HG02623 (cell line): ENCODE results near the gene DMRTA2.
"Not testable (repeated sequence)": the region's sequence is repeated elsewhere in the genome, so short reads cannot be mapped to it uniquely, and the experiment has no call there.

ENCODE experiments used
- ATAC-seq: cut with Tn5 transposase; IDR thresholded peaks from one replicate; pipeline ENCODE4 v1.9.1; 2021; ENCODE audit warnings: moderate library complexity; ENCODE audit not compliant: unreplicated experiment

DMRTA2 gene

GRCh38 chr1:50393522-50394120 lies 29.6 kb downstream of the DMRTA2 start:
- ATAC-seq: no peak

GRCh38 chr1:50381551-50381950 lies 41.7 kb downstream of the DMRTA2 start:
- not testable (repeated sequence) for ATAC-seq

GRCh38 chr1:50378770-50379169 lies 44.5 kb downstream of the DMRTA2 start:
- ATAC-seq: no peak

GRCh38 chr1:50373532-50373931 lies 49.7 kb downstream of the DMRTA2 start:
- no peak for ATAC-seq

- no peak for ATAC-seq
Observed at GRCh38 chr1:50371749-50372148, 51.5 kb downstream of the DMRTA2 start.

GRCh38 chr1:50369830-50370229 lies 53.4 kb downstream of the DMRTA2 start:
- no peak for ATAC-seq

- ATAC-seq: no peak
Observed at GRCh38 chr1:50369008-50369634, 54.1 kb downstream of the DMRTA2 start.

GRCh38 chr1:50368179-50369007 lies 54.9 kb downstream of the DMRTA2 start:
- no peak for ATAC-seq
